Measurements from ENCODE around the gene BDNF. TPM values are rescaled to one million over a fixed set of nuclear protein-coding genes. Genes with fewer than 3 reads are reported as not detected.

BDNF gene
- total and polyA plus RNA-seq, 12 donors, result 0.16 to 19.1 (median 2.5) TPM

- no peak for DNase-seq
- 89 to 91% methylated on average over 3 of the region's 3 CpGs for WGBS, 2 donors
- Histone ChIP-seq H3K36me3 (no peaks in the 10 kb centered on the region), H3K9me3 (no peaks in the 10 kb centered on the region), H3K4me1 (no peaks in the 10 kb centered on the region), H3K27me3 (no peaks in the 10 kb centered on the region), H3K27ac (no peak overlapping the region), H3K4me3 (no peak overlapping the region)
- TF ChIP-seq CTCF (IDR thresholded peaks at IDR 0.05), result no peak
- intact Hi-C loops (cut with DNase I), result no loop called here
- ATAC-seq, result no peak
Observed at GRCh38 chr11:27610280-27610679, 90.0 kb downstream of the BDNF start.

GRCh38 chr11:27608951-27609350, 91.3 kb downstream of the BDNF start:
- H3K4me1 ChIP-seq, result no peaks in the 10 kb centered on the region
- H3K4me3 ChIP-seq, result no peak overlapping the region
- intact Hi-C loops (cut with DNase I), result no loop called here
- DNase-seq (no peak), ATAC-seq (no peak)
- TF ChIP-seq CTCF (IDR thresholded peaks at IDR 0.05), result no peak
- H3K27me3 ChIP-seq, result no peaks in the 10 kb centered on the region
- H3K9me3 ChIP-seq, result no peaks in the 10 kb centered on the region
- 93 to 95% methylated on average over 2 of the region's 2 CpGs for WGBS, 2 donors
- H3K27ac ChIP-seq, result no peak overlapping the region
- no peaks in the 10 kb centered on the region for H3K36me3 ChIP-seq

- ATAC-seq (no peak), DNase-seq (no peak)
- no peaks in the 10 kb centered on the region for H3K4me1 ChIP-seq
- H3K27ac ChIP-seq, result no peak overlapping the region
- no peaks in the 10 kb centered on the region for H3K36me3 ChIP-seq
- H3K4me3 ChIP-seq, result no peak overlapping the region
- intact Hi-C loops (cut with DNase I), result no loop called here
- no peaks in the 10 kb centered on the region for H3K27me3 ChIP-seq
- H3K9me3 ChIP-seq, result no peaks in the 10 kb centered on the region
- no peak for TF ChIP-seq CTCF (IDR thresholded peaks at IDR 0.05)
Observed at GRCh38 chr11:27605422-27605821, 94.8 kb downstream of the BDNF start.

Other genes starting within 250 kb of the BDNF start
- 10 to 100 TPM; 13.6 to 41.0 (median 23.3) TPM for gene LGR4, start 227.7 kb downstream of the BDNF start, total RNA-seq
- gene LGR4, start 227.7 kb downstream of the BDNF start, polyA plus RNA-seq, result 10 to 100 TPM in 1 of 2 donors, 1 to 10 TPM in 1; 6.0 to 16.8 TPM
- gene LIN7C, start 193.7 kb downstream of the BDNF start, total RNA-seq, result 10 to 100 TPM; 13.9 to 22.3 (median 17.6) TPM
- 1 to 10 TPM; 3.4 to 5.9 TPM for gene LIN7C, start 193.7 kb downstream of the BDNF start, polyA plus RNA-seq